ENCODE results near the gene LDHAL6A.

LDHAL6A gene

DNA sequence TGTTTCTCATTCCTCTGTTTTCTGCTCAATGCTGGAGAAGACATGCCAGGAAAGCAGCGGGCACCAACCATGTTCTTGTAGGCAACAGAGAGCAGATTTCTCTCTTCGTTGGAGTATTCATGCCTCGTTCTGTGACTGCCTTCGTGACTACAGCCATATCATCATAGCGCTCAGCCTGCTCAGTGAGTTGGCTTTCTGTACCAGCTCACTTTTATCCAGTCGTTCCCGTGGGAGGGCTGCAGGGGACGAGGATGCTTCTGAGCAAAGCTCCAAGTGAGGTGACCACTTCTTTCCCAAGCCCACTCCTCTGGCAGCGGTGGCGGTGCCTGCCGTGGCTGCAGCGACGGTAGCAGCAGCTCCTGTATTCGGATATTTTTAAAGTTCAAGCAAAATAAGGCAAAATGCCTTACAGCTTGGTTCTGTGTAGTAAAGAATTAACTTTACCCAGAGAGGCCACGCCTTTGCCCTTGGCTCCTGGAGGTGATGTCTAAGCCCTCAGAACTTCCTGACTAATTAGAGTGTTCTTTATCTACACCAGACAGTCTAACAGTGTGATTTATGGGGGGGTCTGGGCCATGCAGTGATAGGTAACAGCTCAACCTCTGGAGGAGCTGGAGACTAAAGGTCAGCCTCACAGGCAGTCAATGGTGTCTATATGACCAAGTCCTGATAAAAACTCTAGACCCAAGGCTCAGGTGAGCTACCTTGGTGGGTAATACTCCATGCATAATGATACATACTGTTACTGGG is 35.3 kb downstream of the LDHAL6A start:
- DNase-seq, result no peak

DNA sequence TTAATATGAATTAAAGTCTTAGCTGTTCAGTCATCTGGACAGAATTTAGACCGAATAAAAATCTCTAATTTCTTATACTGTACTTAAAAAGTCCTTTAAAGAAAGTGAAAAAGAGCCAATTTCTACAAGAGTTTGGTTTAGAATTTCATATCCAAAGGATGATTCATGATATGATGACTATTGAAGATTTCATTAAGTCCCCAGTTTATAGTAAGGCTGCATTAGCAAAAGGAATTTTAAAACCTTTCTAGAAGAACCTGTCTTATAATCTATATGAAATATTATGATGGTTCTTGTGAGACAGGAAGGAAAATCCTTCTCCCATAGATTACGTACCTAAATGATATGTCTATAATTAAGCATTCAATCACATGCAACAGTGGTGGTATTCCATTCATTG is 36.3 kb downstream of the LDHAL6A start:
- no peak for DNase-seq

DNA sequence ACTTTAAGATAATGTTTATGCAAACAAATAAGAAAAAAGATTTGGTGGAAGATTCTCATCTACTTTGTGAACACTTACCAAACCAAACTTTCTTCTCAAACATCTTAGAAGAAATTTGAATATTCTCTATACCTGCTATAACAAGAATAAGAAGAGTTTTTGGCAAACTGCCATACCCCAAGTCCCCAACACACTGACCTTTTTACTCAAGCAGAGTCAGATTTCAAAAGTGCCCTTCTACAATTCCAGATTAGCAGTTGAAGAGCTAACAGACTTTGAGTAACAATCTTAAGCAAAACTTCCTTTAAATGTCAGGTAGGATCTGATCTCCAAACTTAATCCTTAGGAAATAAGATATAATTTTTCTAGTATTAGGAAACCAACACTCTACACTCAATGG is 37.2 kb downstream of the LDHAL6A start:
- DNase-seq, result no peak

DNA sequence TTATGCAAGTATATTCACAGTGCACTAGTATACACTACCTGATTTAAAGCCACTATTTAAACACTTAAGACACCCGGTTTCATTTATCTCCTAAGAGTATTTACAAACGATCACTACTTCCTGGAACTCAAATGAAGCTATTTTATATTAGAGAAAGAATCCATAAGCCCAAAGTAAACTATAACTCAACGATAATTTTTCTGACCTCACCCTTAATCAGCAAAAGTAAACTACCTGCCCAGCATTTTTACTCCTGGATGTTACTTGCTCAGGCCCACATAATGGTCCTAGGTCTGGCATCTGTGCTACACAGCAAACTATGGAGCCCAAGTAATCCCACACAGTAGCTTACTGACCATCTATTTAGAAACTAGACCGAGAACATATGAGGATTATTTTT is 37.7 kb downstream of the LDHAL6A start:
- DNase-seq, result no peak

DNA sequence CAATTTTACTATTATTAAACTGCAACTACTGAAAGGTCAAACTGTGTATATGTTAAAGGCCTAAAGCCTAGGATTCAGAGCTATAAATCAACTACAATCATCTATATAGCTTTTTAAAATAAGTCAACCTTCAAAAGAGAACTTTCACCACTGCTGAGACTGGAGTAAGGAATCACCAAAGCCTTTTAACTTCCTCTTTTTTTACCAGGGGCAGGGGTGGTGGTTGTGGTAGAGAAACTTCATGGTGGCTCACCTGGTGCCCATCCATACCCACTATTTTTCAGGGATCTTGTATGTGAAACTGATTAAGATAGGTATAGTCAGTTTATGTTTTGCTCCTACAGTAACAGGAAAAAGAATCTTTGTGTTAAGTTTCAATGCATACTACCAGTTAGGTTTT is 39.6 kb downstream of the LDHAL6A start:
- no peak for DNase-seq

DNA sequence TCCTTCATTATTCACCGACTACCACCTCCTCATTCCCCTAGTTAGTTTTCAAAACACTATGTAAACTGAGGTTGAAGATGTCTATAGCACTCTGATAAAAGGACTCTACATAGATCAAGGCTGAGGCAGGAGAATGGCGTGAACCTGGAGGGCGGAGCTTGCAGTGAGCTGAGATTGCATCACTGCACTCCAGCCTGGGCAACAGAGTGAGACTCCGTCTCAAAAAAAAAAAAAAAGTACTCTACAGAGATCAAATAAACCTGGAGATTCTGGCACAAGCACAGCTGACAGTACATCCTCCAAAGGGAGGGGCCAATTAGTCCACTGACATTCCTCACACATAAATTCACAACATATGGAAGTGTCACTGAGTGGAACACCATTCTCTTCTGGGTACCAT is 40.0 kb downstream of the LDHAL6A start:
- DNase-seq, result no peak

DNA sequence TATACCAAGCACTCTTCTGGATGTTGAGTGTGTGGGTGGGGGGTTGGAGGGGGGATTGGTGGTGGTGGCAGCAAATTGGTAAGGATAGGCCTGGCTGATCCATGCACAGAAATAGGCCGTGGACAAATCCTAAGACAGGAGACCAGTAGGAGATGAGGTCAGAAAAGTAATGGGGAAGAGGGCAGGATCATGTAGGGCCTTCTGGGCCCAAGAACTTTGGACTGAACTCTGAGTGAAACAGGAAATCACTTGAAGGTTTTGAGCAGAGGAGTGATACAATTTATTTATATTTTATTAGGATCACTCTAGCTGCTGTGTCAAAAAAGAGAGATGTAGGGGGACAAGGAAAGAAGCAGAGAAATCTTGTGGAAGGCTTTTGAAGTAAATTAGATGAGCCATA is 42.4 kb downstream of the LDHAL6A start:
- no peak for DNase-seq

DNA sequence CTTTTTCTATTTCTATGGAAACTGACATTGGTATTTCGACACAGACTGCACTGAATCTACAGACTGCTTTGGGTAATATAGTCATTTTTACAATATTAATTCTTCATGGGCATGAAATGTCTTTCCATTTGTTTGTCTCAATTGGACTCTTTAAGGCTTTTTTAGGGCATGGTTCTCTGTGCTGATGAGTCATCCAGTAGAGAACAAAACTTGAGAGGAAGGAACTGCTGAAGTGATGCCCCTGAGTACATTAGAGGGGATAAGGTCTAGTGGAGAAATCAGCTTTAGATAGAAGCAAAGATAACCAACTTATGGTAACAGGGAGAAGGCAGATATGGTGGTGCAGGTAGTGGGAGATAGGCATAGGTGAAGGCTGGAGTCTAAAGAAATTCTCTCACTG is 46.0 kb downstream of the LDHAL6A start:
- no peak for DNase-seq

DNA sequence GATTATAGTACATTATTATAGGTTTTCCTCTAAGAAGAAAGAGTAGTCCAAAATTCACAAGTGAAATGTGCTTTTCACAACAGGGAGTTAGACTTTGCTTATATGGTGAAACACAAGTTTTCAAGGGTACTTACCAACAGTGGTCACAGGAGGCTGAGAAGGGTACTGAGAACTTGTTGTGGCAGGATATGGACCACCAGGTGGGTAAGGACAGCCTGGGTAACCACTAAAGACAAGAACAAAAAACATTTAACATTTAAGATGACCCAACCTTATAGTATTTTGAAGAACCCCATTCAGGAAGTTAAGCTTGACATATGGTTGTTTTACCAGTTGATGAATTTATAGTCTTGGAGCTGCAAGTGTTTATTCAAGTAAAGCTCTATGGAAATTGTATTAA is 46.7 kb downstream of the LDHAL6A start:
- DNase-seq, result no peak

DNA sequence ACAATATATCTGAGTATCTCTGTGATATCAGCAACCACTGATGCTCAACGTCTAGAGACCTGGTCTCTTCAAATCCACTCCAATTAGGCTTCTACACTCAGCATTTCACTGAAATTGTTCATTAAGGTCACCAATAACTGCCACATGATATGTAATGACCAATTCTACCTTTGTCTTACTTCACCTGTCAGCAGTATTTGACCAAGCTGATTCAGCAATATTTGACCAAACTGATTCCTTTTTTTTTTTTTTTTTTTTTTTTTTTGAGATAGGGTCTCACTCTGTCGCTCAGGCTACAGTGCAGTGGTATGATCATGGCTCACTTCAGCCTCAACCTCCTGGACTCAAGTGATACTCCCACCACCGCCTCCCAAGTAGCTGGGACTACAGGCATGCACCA is 65.5 kb downstream of the LDHAL6A start:
- no peak for DNase-seq

DNA sequence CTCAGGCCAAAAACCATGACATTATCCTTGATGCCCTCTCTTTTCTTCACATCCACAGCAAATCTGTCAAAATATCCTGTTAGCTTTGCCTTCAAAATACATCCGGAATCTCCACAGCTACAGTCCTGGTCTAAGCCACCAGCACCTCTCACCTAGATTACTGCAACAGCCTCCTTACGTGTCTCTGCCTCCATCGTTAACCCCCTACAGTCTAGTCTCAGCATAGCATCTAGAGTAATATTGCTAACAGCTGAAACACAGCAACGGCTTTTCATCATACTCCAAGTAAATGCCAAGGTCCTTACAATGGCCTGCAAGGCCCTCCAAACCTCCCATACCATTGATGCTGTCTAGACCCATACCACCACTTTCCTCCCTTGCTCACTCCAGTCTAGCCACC is 66.7 kb downstream of the LDHAL6A start:
- DNase-seq, result no peak

DNA sequence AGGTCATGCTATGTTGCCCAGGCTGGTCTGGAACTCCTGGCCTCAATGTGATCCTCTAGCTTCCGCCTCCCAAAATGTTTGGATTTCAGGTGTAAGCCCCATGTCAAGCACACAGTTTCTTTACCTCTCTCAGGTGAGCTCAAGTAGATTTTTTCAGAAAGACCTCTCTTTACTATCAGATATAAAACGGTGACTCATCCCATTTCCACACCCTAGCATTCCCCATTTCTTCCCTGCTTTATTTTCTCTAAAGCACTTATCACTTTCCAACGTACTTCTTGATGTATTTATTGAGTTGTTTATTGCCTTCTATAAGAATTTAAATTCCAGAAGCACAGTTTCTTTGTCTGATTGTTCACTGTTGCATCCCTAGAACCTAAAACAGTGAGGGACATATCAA is 67.4 kb downstream of the LDHAL6A start:
- DNase-seq, result no peak

DNA sequence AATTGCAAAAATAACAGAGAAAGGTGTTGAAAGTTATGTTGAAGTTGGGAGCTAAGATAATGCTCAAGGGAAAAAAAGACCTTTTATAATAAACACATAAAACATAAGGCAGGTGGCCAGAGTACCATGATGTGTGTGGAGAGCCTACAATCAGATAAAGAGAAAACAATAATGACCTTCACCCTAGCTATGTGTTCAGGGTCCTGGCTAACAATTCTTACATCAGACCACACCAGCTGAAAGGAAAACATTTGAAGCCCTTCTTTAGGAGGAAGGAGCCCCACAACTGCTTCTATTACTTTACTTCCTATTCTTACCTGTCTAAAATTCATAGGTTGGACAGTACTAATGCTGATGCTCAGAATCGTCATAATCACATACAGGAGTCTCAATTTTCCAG is 68.6 kb downstream of the LDHAL6A start:
- no peak for DNase-seq

DNA sequence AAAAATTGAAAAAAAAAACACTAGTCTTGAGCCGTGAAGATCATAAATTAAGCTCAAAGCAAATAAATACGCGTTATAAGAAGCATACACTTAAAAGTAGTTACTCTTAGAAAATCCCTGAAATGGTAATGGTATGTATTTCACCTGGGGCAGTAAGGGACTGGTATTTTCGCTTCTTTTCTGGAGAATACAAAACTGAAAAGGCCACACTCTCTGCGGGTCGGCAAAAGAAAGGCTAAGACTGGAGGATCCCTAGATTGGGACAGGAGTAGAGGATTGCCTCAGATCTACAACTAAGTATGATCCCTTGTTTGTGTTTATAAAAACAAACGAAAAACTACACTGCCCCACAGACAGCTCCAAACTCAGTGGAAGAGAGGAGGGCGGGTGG is 70.5 kb downstream of the LDHAL6A start:
- DNase-seq, result no peak

DNA sequence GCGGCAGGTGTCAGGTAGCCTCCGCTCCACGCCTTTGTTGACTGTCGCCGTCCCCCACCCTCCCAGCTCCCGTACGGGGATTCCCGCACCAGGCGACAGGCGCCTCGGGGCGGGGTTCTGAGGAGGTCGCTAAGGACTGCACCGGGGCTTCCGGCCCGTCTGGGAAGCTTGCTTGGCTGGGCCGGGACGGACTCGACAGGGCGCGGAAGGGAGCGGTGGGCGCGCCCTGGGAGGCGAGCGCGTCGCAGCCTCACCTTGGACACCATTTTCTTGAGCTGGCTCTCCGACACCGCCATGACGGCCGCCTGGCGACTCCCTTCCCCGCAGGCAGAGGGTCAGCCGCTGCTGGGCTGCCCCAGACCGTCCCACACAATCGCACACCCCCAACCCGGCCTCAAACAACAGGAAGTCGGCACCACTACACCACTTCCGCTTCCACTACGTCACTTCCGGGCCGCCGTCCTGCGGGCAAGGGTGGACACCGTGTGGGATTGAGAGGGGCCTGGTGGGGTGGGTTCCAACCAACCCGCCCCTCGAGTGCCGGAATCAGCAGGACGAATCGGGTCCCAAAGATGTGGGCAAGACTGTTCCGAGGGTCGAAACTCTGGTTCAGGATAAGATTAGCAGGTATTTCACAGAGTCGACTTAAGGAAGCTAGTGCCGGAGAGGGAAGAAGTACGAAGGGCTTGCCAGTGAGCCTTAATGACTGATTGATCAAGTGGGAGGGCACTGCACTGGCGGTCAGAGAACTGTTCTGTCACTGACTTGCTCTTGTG is 71.1 kb downstream of the LDHAL6A start, which contains the start of gene TSG101:
TSG101 (minus strand) TSS at position 422 of the 776 bp plus-strand sequence; CDS start at position 296, 126 bp downstream.
- peak; percentile 98 for DNase-seq

DNA sequence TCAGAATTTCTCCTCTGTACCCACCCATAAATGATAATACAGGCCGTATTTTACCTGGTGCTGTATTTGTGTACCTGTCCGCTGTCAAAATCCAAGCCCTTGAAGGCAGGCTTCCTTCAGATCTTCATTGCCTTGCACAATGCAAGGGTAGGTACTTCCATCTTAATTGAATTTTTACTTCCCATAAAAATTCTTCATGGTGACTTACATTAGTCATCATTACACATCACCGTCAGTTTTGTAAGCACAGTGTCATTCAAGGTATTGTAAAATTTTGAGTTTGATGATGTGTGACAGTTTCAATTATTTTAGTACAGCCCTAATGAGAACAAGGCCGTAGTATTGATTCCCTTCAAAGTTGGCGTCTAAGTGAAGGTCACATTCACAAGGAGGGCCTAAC is 71.9 kb downstream of the LDHAL6A start:
- DNase-seq, result no peak

All from stimulated activated CD8-positive, alpha-beta memory T cell treated with anti-CD3 and anti-CD28 coated beads, Interleukin-4, amount 100 ng/mL, for 48 hours (primary cell).